Epithelial cell of prostate (primary cell): ENCODE measurements around the gene SIDT2.
"Not testable (repeated sequence)": the region's sequence is repeated elsewhere in the genome, so short reads cannot be mapped to it uniquely, and the experiment has no call there.

Source experiments
- DNase-seq: peaks from one replicate; pipeline ENCODE4 v3.0.0-alpha.2; 2011; ENCODE audit warnings: low read depth, low spot score
- H3K27ac ChIP-seq: fragments of 450-650 bp; 2 replicates; pipeline ENCODE4 v1.5.1; 2017; ENCODE audit warnings: mild to moderate bottlenecking

SIDT2 gene

GRCh38 chr11:117171404-117172061, 7.0 kb upstream of the SIDT2 start:
- H3K27ac ChIP-seq: no peak overlapping the region
- no peak for DNase-seq

DNA sequence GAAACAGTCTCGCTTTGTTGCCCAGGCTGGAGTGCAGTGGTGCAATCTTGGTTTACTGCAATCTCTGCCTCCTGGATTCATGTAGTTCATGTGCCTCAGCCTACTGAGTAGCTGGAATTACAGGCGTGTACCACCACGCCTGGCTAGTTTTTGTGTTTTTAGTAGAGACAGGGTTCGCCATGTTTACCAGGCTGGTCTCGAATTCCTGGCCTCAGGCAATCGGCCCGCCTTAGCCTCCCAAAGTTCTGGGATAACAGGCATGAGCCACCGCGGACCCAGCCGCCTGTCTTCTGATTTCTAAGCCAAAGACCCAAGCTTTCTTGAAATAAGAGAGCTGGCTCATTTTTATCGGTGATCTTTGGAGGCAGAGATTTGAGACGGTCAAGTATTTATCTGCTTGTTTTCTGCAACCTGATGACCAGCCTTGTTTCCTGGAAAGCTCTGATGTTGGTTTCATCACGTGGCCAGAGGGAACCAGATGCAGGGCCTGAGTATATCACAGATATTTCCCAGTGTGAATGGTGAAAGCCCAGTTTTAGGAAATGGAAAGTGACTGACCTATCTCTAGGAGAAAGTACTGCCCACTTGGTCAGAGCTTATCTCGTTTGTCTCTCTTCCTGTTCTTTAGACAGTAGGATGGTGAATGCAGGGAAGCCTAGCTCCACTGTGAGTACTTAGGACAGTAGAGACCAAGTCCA, 5.7 kb upstream of the SIDT2 start:
- H3K27ac ChIP-seq: peak overlapping the region; percentile 41
- DNase-seq: no peak

- no peak for DNase-seq
- H3K27ac ChIP-seq: no peak overlapping the region
These were observed 3.4 kb upstream of the SIDT2 start for GRCh38 chr11:117175104-117175503.

- H3K27ac ChIP-seq: no peak overlapping the region
- no peak for DNase-seq
These were observed 2.8 kb upstream of the SIDT2 start for GRCh38 chr11:117175781-117176180.

DNA sequence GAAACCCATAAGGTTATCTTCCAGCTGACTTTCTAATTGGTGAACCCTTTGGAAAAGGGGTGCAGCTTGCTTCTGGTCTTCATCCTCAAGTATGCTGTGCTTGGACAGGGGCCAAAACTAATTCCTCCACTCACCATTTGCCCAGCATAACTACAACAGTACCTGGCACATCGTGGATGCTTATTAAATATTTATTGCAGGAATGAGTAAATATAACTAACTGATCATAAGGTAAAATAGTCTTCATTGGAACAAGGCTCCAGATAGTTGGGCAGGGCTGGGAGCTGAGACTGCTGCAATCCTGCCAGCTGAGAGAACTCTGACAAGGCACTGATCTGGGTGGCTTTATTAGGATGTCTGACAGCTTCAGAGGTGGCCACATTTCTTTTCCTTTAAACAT, 2.4 kb upstream of the SIDT2 start:
- no peak overlapping the region for H3K27ac ChIP-seq
- DNase-seq: no peak

DNA sequence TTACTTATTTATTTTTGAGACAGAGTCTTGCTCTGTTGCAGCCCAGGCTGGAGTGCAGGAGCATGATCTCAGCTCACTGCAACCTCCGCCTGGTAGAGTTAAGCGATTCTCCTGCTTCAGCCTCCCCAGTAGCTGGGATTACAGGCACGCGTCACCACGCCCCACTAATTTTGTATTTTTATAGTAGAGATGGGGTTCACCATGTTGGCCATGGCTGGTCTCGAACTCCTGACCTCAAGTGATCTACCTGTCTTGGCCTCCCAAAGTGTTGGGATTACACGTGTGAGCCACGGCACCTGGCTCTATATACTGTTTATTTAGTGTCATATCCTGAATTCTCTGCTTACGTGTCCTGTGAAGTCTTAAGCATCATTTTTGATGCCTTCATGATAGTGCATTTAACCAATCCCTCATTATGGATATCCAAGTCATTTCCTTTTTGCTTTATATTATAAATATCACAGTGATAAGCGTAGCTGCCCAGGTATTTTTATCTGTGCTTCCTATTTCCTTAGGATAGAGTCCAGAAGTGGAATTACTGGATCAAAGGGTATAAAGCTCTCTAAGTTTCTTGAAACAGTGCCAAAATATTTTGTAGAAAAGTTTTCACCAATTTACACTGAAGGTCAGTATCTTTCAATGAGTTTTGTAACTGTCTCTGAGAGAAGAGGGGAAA, 871 bp upstream of the SIDT2 start:
- H3K27ac ChIP-seq: peak overlapping the region; percentile 72
- no peak for DNase-seq

DNA sequence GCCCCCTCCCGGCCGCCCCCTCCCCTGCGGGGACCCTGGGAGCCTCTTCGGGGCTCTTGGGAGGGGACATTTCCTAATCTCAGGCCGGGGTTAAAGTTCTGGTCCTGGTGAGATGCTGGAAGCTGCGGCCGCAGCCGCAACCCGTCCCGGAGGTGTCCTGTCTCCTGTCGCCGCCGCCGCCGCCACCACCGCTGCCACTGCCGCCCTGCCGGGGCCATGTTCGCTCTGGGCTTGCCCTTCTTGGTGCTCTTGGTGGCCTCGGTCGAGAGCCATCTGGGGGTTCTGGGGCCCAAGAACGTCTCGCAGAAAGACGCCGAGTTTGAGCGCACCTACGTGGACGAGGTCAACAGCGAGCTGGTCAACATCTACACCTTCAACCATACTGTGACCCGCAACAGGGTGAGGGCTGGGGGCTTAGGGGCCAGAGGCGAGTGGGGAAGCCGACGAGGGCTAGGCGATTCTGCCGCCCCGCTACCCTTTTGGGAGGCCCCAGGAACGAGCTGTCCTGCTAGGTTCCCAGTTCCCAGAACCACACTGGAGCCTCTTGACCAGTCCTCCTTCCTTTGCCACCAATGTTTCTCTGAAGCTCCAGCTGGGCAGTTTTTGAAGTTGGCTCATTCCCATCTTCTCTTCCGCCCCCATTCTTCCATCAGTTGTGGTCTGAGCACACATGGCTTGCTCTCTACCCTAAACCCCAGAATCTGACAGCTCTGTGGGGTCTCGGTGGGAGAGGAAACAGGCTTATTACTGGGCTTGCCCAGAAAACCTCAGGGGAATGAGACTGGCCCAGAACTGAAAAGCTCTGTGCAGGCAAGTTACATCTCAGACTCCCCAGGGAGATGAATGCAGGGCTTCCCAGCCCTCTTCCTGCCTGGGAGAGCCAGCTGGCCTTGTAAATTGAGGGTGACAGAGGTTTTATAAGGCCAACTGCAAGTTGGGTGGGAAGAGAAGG, 781 bp downstream of the SIDT2 start:
- H3K27ac ChIP-seq: peak overlapping the region; percentile 72
- DNase-seq: no peak

DNA sequence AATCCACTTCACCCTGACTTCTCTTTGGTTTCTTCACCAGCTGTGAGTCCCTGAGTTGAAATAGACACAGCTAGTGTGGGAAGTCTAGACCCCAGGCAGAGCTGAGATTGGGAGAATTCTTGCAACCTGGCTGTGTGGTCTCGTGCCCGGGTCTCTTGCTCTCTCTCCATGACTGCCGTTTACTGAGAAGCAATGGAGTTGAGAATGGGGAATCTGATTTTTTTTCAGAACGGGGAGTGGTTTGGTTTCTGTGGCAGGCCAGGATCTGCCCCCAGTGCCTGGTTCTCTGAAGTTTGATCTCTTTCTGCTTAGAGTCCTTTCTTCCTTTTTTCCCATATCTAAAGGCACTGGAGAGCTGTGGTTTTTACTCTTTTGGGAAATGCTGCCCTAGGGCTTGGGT, 1.5 kb downstream of the SIDT2 start:
- DNase-seq: no peak

GRCh38 chr11:117180661-117181585, 2.4 kb downstream of the SIDT2 start:
- no peak for DNase-seq
- no peak overlapping the region for H3K27ac ChIP-seq

More for the DNA sequence above, 1.5 kb downstream of the SIDT2 start:
- no peak overlapping the region for H3K27ac ChIP-seq

DNA sequence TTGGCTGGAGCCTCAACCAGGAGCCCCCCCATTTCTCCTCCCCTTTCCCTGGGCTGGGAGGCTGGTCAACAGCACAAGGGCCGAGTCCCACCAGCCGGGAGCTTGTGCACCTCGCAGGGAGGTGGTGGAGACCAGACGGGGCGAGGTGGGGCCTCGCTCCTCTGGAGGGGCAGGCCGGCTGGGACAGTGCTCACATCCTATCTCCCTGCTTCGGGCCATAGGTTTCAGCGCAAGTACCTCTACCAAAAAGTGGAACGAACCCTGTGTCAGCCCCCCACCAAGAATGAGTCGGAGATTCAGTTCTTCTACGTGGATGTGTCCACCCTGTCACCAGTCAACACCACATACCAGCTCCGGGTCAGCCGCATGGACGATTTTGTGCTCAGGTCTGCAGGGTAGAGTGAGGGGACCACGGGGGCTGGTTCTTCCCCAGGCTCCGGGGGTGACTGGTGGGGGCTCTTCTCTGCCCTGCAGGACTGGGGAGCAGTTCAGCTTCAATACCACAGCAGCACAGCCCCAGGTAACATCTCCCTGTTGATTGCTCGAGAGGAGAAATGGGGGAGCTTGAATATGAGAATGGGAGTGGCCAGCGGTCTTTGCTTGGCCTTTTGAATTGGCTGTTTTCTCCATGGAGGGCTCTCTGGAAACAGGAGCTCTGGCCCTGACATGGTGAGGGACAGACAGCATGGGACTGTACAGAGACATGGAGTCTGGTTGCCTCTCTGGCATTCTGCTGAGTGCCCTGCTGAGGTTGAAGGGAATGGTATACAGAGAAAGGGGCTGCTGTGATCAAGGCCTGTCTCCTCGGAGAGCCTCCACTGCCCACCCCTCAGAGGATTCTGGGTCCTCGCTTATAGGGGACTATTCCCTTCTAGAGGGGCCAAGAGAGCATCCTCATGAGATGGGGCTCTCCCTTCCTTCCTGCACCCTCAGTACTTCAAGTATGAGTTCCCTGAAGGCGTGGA, 3.3 kb downstream of the SIDT2 start:
- H3K27ac ChIP-seq: no peak overlapping the region
- DNase-seq: no peak

DNA sequence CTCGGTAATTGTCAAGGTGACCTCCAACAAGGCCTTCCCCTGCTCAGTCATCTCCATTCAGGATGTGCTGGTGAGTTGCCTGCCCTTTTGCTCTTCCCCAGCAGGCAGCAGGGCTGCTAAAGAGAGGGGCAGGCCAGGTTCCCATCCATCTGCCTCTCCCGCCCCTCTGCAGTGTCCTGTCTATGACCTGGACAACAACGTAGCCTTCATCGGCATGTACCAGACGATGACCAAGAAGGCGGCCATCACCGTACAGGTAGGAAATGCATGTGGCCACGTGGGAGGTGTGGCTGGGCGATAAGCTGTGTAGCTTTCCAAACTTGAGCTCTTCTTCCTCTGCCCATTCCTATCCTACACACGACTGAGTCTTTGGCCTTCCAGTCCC, 4.0 kb downstream of the SIDT2 start:
- no peak overlapping the region for H3K27ac ChIP-seq
- DNase-seq: no peak

GRCh38 chr11:117183178-117183577, 4.6 kb downstream of the SIDT2 start:
- not testable (repeated sequence) for H3K27ac ChIP-seq, DNase-seq

GRCh38 chr11:117183724-117184349, 5.3 kb downstream of the SIDT2 start:
- DNase-seq: no peak

DNA sequence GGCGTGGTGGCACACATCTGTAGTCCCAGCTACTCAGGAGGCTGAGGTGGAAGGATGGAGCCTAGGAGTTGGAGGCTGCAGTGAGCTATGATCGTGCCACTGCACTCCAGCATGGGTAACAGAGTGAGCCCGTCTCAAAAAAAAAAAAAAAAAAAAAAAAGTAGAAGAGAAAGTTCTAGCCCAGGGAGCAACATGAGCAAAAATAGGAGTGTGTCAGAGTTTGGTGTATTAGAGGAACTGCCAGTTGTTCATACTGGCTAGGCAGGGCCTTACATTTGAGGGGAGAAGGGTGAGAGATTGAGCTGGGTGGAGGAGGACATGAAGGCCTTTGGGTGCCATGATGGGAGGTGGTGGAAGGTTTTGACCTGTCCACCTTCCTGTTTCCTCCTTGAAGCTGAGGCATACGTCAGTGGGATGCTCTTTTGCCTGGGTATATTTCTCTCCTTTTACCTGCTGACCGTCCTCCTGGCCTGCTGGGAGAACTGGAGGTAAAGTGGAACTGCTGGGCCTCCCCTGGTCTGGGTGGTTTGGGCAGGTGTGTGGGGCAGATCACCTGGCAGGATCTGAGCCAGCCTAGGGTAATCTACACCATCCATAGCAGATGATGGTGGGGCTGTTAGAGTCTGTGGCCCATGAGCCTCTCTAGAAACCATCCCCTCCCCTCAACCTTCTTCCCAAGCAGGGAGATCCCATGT, 7.3 kb downstream of the SIDT2 start:
- no peak for DNase-seq

More at GRCh38 chr11:117183724-117184349, 5.3 kb downstream of the SIDT2 start:
- H3K27ac ChIP-seq: no peak overlapping the region

DNA sequence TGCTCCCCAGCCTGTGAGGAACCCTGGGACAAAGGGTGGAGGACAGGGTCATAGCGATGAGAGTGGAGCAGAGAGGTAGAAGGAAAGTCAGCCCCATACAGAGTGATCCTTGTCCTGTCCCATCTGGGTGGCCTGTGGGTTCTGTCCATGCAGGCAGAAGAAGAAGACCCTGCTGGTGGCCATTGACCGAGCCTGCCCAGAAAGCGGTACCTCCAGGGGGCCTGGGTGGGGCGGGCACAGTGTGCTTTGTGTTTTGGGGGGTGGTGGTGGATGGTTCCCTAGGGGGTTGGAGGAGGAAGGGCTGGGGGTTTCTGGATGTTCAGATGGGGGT, 7.9 kb downstream of the SIDT2 start:
- DNase-seq: no peak
- H3K27ac ChIP-seq: no peak overlapping the region

More for the DNA sequence above, 7.3 kb downstream of the SIDT2 start:
- H3K27ac ChIP-seq: no peak overlapping the region

- DNase-seq: no peak
- no peak overlapping the region for H3K27ac ChIP-seq
These were observed 8.5 kb downstream of the SIDT2 start for GRCh38 chr11:117187007-117187406.

DNA sequence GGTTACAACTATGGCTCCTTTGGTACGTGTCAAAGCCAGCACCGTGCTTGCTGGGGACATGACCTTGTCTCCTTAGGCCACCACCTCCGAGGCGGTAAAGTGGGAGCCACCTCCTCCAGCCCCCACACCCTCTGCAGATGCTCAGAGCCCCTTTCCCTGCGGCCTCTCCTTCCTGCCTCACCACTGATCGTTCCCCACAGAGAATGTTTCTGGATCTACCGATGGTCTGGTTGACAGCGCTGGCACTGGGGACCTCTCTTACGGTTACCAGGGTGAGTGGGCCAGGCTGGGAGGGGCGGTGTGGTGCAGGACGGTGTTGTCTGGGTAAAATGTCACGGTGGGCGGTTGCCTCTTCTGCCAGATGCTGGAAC, 8.9 kb downstream of the SIDT2 start:
- no peak overlapping the region for H3K27ac ChIP-seq
- no peak for DNase-seq
